Ectodermal cell (in vitro differentiated cells): Measurements from ENCODE around the gene TRABD.

Source experiments
- H3K27ac ChIP-seq: 2 replicates; pipeline ENCODE4 v1.7.0; 2013; ENCODE audit warnings: mild to moderate bottlenecking, low read depth, low read length; ENCODE audit not compliant: insufficient read depth, poor library complexity, severe bottlenecking
- H3K27me3 ChIP-seq: 2 replicates; pipeline ENCODE4 v1.7.0; 2013; ENCODE audit warnings: mild to moderate bottlenecking, low read length; ENCODE audit not compliant: insufficient read depth, control insufficient read depth, poor library complexity, severe bottlenecking
- H3K36me3 ChIP-seq: one replicate; pipeline ENCODE4 v1.7.0; 2013; ENCODE audit warnings: low read length; ENCODE audit not compliant: control insufficient read depth, insufficient read depth
- H3K4me1 ChIP-seq: one replicate; pipeline ENCODE4 v1.7.0; 2013; ENCODE audit warnings: low read length; ENCODE audit not compliant: control insufficient read depth, insufficient read depth
- H3K4me3 ChIP-seq: 2 replicates; pipeline ENCODE4 v1.7.0; 2013; ENCODE audit warnings: low read depth, low read length, control low read depth; ENCODE audit not compliant: insufficient read depth
- H3K9me3 ChIP-seq: 2 replicates; pipeline ENCODE4 v1.7.0; 2013; ENCODE audit warnings: mild to moderate bottlenecking, low read length, moderate library complexity; ENCODE audit not compliant: control insufficient read depth
- WGBS, 2 experiments: methylation state at CpG; one replicate each; pipeline ENCODE4 v1.1.7; 2013; ENCODE audit warnings: missing lambda C conversion rate in 2 of 2; 5-methylcytosine and 5-hydroxymethylcytosine counted together

The TRABD gene

DNA sequence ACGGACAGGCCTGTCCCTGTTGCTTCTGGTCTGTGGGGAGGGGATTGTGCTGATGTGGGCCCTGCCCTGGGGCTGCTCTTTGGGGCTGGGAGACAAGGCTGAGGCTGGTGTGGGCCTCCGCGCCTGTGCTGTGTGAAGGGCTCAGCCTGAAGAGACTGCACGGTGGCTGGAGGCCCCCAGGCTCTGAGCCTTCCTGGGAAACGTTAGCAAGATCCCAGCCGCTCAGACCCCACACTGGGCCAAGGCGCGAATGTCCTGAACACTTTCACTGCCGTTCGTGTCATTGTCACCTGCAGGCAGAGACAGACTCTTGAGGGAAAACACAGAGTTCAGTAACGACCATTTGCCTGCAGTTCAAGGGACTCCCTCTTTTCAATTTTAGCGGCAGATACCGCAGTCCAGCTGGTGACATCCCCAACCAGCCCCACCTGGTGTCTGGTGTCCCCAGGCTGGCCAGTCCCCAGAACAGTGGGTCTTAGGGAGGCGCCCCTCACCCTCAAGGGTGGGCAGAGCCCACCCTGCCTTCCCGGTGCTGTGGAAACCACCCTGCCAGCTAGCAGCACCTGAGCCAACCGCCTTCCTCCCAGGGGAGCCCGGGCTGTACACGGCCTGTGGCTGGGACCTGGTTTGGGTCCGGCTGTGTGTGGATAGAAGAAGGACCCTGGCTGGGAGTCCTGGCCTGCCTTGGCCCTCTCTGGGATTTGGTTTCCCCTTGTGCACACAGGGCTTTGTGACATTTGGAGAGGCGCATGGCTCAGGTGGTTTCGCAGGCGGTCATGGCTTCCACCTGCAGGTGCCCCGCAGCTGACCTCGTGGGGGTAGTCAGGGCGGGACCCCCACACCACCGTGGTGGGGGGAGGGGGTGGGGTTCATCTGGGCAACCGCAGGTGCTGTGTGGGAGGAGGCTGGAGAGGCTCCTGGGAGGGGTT, 9.5 kb upstream of the TRABD start:
- Histone ChIP-seq H3K4me3 (no peak overlapping the region), H3K36me3 (no peaks in the 10 kb centered on the region), H3K27me3 (peaks cover 14% of the 10 kb centered on the region), H3K9me3 (no peaks in the 10 kb centered on the region), H3K4me1 (no peaks in the 10 kb centered on the region), H3K27ac (no peak overlapping the region)
- 89 to 91% methylated on average over 27 of the region's 27 CpGs for WGBS, 2 experiments

DNA sequence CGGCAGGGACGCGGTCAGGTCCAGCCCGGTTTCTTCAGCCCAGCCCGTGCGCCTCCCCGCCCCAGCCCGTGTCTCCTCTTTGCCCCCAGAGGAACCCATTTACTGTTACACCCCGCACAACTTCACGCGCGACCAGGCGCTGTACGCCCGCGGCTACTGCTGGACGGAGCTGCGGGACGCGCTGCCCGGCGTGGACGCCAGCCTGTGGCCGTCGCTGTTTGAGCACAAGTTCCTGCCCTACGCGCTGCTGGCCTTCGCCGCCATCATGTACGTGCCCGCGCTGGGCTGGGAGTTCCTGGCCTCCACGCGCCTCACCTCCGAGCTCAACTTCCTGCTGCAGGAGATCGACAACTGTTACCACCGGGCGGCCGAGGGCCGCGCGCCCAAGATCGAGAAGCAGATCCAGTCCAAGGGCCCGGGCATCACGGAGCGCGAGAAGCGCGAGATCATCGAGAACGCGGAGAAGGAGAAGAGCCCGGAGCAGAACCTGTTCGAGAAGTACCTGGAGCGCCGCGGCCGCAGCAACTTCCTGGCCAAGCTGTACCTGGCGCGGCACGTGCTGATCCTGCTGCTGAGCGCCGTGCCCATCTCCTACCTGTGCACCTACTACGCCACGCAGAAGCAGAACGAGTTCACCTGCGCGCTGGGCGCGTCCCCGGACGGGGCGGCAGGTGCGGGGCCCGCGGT, 8.7 kb upstream of the TRABD start:
- Histone ChIP-seq H3K27ac (no peak overlapping the region), H3K4me1 (no peaks in the 10 kb centered on the region), H3K9me3 (no peaks in the 10 kb centered on the region), H3K4me3 (no peak overlapping the region), H3K36me3 (no peaks in the 10 kb centered on the region), H3K27me3 (peaks cover 5% of the 10 kb centered on the region)
- 96% methylated on average over 76 of the region's 76 CpGs for WGBS, 2 experiments

DNA sequence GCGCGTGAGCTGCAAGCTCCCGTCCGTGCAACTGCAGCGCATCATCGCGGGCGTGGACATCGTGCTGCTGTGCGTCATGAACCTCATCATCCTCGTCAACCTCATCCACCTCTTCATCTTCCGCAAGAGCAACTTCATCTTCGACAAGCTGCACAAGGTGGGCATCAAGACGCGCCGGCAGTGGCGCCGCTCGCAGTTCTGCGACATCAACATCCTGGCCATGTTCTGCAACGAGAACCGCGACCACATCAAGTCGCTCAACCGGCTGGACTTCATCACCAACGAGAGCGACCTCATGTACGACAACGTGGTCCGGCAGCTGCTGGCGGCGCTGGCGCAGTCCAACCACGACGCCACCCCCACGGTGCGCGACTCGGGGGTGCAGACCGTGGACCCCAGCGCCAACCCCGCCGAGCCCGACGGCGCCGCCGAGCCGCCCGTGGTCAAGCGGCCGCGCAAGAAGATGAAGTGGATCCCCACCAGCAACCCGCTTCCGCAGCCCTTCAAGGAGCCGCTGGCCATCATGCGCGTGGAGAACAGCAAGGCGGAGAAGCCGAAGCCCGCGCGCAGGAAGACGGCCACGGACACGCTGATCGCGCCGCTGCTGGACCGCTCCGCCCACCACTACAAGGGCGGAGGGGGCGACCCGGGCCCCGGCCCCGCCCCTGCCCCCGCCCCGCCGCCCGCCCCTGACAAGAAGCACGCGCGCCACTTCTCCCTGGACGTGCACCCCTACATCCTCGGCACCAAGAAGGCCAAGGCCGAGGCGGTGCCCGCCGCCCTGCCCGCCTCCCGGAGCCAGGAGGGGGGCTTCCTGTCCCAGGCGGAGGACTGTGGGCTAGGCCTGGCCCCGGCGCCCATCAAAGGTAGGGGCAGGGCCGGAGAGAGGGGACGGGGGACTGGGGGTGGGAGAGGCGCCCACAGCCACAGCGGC, 7.9 kb upstream of the TRABD start:
- 92 to 94% methylated on average over 98 of the region's 98 CpGs for WGBS, 2 experiments
- no peaks in the 10 kb centered on the region for H3K36me3 ChIP-seq

DNA sequence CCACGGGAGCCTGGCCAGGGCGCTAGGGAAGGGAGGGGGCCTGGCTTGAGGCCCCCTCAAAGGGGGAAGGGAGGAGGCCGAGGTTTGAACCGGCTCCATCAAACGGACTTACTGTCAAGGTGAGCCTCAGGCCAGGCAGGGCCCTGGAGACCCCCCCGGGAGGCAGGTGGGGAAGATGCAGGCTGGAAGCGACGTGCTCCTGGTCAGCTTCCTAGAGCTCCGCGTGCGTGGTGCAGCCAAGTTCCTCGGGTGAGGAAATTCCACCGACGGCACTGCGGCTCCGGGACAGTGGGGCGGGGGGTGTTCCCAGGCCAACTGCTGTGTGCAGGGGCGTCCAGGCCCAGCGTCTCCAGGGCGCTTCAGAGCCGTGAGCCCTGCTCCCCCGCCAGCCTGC, 7.2 kb upstream of the TRABD start:
- Histone ChIP-seq H3K27ac (no peak overlapping the region), H3K9me3 (no peaks in the 10 kb centered on the region), H3K27me3 (no peaks in the 10 kb centered on the region), H3K36me3 (no peaks in the 10 kb centered on the region), H3K4me3 (no peak overlapping the region), H3K4me1 (peaks cover 3% of the 10 kb centered on the region)
- WGBS, 2 experiments, result 91 to 92% methylated on average over 22 of the region's 22 CpGs

More for the DNA sequence above, 7.9 kb upstream of the TRABD start:
- no peaks in the 10 kb centered on the region for H3K27me3 ChIP-seq
- H3K9me3 ChIP-seq, result no peaks in the 10 kb centered on the region
- no peak overlapping the region for H3K4me3 ChIP-seq
- H3K27ac ChIP-seq, result no peak overlapping the region
- H3K4me1 ChIP-seq, result no peaks in the 10 kb centered on the region

DNA sequence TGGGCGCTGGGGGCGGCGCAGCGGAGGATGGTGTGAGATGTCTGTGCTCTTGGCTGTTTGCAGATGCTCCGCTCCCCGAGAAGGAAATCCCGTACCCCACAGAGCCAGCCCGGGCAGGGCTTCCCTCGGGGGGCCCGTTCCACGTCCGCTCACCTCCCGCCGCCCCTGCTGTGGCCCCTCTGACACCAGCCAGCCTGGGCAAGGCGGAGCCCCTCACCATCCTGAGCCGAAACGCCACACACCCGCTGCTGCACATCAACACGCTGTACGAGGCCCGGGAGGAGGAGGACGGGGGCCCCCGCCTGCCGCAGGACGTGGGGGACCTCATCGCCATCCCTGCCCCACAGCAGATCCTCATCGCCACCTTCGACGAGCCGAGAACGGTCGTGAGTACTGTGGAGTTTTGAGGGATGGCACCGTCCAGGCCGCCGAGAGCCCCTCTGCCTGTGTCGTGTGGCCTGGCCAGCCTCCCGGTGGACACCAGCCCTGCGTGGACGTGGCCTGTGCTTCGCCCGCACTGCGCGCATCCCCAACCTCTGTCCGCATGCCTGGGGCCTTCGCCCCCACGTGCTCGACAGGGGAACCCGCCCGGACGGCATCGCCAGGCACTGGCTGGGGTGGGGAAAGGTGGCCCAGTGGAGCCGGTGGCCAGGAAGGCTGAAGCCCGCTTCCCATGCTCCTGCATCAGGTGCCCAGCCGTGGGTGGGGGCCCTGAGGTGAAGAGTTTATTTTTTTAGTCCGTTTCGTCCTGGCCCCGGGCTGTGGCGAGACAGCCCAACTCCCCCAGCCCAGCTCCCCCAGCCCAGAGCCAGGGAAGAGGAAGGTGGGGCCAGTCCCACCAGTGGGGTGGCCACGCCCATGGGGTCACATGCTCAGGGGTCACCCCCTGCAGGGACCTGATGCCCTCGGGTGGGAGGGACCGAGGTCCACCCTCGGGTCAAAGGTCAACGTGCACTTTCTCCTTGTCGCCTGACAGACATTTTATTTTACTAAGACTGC, 6.5 kb upstream of the TRABD start:
- 93% methylated on average over 64 of the region's 64 CpGs for WGBS, 2 experiments

DNA sequence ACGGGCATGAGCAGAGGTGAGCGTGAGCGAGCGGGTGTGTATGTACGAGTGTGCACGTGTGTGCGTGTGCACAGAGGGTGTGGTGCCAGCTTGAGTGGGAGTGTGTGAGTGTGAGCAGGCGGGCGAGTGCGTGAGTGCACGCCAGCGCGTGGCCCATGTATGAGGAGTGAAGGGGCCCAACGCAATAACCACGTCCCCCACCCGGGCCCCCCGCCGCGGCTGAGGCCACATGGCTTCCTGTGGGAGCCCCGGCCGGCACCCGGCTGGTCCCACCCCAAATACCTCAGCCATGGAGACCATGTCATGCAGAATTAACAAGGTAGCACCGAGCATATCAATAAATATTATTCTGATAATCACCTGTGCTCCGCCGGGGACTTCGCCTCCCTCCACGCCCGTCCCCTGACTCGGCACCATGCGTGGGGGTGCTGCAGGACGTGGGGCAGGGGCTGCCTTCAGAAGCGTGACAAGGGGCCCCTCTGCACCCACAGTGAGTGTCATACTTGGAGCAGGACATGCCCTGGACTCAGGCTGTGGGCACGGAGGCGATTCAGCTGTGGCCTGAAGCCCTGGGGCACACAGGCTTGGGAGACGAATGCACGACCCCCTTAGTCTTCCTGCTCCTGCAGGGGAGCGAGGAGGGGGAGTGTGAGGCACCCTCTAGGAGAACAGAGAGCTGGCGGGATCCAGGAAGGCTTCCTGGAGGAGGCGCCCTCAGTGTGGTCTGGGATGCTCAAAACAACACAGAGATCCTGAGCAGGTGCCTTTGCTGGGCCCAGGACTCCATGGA, 5.6 kb upstream of the TRABD start:
- no peaks in the 10 kb centered on the region for H3K9me3 ChIP-seq
- no peak overlapping the region for H3K27ac ChIP-seq
- H3K36me3 ChIP-seq, result no peaks in the 10 kb centered on the region
- WGBS, 2 experiments, result 93 to 96% methylated on average over 39 of the region's 39 CpGs
- peaks cover 10% of the 10 kb centered on the region for H3K27me3 ChIP-seq
- H3K4me1 ChIP-seq, result peaks cover 11% of the 10 kb centered on the region
- H3K4me3 ChIP-seq, result no peak overlapping the region

More for the DNA sequence above, 6.5 kb upstream of the TRABD start:
- no peak overlapping the region for H3K4me3 ChIP-seq
- H3K27me3 ChIP-seq, result peaks cover under 1% of the 10 kb centered on the region
- no peaks in the 10 kb centered on the region for H3K36me3 ChIP-seq
- H3K9me3 ChIP-seq, result no peaks in the 10 kb centered on the region
- peaks cover 6% of the 10 kb centered on the region for H3K4me1 ChIP-seq
- no peak overlapping the region for H3K27ac ChIP-seq

DNA sequence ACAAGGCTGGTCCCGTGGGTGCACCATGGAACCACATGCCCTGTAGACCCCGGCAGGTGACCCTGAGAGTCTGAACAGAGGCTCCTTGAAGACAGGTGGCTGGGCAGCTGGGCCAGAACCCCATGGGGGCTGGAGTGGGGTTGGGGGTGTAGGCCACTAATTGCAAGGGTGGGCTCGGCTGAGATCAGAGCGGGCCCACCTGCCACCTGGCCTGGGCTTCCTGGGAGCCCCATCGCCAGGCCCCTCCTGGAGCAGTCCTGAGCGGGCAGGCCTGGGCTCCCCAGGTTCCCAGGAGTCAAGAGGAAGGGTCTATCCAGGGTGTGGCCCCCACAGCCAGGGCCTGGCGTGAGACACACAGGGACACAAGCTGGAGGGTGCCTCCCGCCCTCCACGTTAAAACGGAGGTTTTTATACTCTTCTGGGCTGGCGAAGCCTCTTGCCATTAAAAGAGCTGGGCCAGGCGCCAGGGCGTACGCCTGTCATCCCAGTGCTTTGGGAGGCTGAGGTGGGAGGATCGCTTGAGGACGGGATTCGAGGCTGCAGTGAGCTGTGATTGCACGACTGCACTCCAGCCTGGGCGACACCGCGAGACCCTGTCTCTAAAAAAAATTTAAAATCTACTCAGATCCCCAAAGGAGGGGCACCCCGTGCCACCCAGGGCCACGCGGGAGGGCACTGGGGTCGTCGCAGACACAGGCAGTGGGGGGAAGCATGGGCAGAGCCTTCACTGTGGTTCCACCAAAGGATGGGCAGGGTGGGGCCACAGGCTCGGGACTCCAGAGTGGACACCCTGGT, 4.8 kb upstream of the TRABD start:
- WGBS, 2 experiments, result 94 to 95% methylated on average over 27 of the region's 27 CpGs
- no peaks in the 10 kb centered on the region for H3K9me3 ChIP-seq
- no peak overlapping the region for H3K27ac ChIP-seq
- peaks cover 11% of the 10 kb centered on the region for H3K4me1 ChIP-seq
- H3K36me3 ChIP-seq, result no peaks in the 10 kb centered on the region
- H3K4me3 ChIP-seq, result no peak overlapping the region
- H3K27me3 ChIP-seq, result peaks cover 14% of the 10 kb centered on the region
